22Rv1 (cell line): ENCODE measurements around the gene MEGF11.

ENCODE experiments used
- H3K27ac ChIP-seq: fragments of 450-650 bp; 2 replicates; pipeline ENCODE4 v1.5.1; 2017
- CTCF ChIP-seq: fragments of 450-650 bp; IDR thresholded peaks from 2 replicates; pipeline ENCODE4 v1.5.1; 2017; ENCODE audit warnings: mild to moderate bottlenecking
- ZFX ChIP-seq: fragments of 450-650 bp; IDR thresholded peaks from 2 replicates; pipeline ENCODE4 v1.6.1; 2017; ENCODE audit warnings: antibody characterized with exemption, borderline replicate concordance

Gene MEGF11

GRCh38 chr15:66132251-66132816, 121.2 kb downstream of the MEGF11 start:
- TF ChIP-seq ZFX (no peak), CTCF (no peak)
- no peak overlapping the region for H3K27ac ChIP-seq

- TF ChIP-seq ZFX (no peak), CTCF (no peak)
- H3K27ac ChIP-seq, result no peak overlapping the region
These were observed 121.7 kb downstream of the MEGF11 start for GRCh38 chr15:66131831-66132230.

GRCh38 chr15:66131200-66131599, 122.3 kb downstream of the MEGF11 start:
- H3K27ac ChIP-seq, result no peak overlapping the region
- TF ChIP-seq ZFX, result no peak
- no peak for TF ChIP-seq CTCF

- no peak overlapping the region for H3K27ac ChIP-seq
- no peak for TF ChIP-seq ZFX
- TF ChIP-seq CTCF, result no peak
These were observed 123.0 kb downstream of the MEGF11 start for GRCh38 chr15:66130496-66131034.

GRCh38 chr15:66129586-66129985, 124.0 kb downstream of the MEGF11 start:
- no peak overlapping the region for H3K27ac ChIP-seq

GRCh38 chr15:66128116-66128680, 125.4 kb downstream of the MEGF11 start:
- TF ChIP-seq ZFX, result no peak
- no peak for TF ChIP-seq CTCF
- no peak overlapping the region for H3K27ac ChIP-seq

More at GRCh38 chr15:66129586-66129985, 124.0 kb downstream of the MEGF11 start:
- TF ChIP-seq ZFX, result no peak
- no peak for TF ChIP-seq CTCF

- no peak overlapping the region for H3K27ac ChIP-seq
- TF ChIP-seq ZFX (no peak), CTCF (no peak)
These were observed 127.1 kb downstream of the MEGF11 start for GRCh38 chr15:66126456-66126855.
